ENCODE measurements around the gene ZNF189. TPM values are rescaled to one million over a fixed set of nuclear protein-coding genes. Genes with fewer than 3 reads are reported as not detected.

The ZNF189 gene
- total and polyA plus RNA-seq, 7 donors: 6.1 to 31.3 (median 10.5) TPM

- Histone ChIP-seq H3K4me1 (peaks cover 15% of the 10 kb centered on the region), H3K27me3 (ENCODE audit: insufficient read depth in 3 of 3, low read length in 2 of 3) (no peaks in the 10 kb centered on the region), H3K27ac (no peak overlapping the region), H3K4me3 (no peak overlapping the region), H3K36me3 (ENCODE audit: insufficient read depth in 1 of 2, low read depth in 1 of 2) (no peaks in the 10 kb centered on the region), H3K9me3 (no peaks in the 10 kb centered on the region)
- TF ChIP-seq CTCF (IDR thresholded peaks at IDR 0.05): no peak
- no peak for DNase-seq
- intact Hi-C loops (cut with DNase I): no loop called here
- 76 to 79% (median 77%) methylated on average over 5 of the region's 5 CpGs for WGBS, 3 donors
- ATAC-seq: no peak
Observed at GRCh38 chr9:101445353-101446029, 46.8 kb downstream of the ZNF189 start.

- Histone ChIP-seq H3K27me3 (ENCODE audit: insufficient read depth in 3 of 3, low read length in 2 of 3) (no peaks in the 10 kb centered on the region), H3K9me3 (no peaks in the 10 kb centered on the region), H3K36me3 (ENCODE audit: insufficient read depth in 1 of 2, low read depth in 1 of 2) (no peaks in the 10 kb centered on the region), H3K27ac (no peak overlapping the region), H3K4me3 (no peak overlapping the region), H3K4me1 (peaks cover 15% of the 10 kb centered on the region)
- DNase-seq: no peak
- no peak for ATAC-seq
- TF ChIP-seq CTCF (IDR thresholded peaks at IDR 0.05): no peak
- intact Hi-C loops (cut with DNase I): no loop called here
Observed at GRCh38 chr9:101446732-101447131, 48.1 kb downstream of the ZNF189 start.

- Histone ChIP-seq H3K27ac (peak overlapping the region; percentile 58), H3K9me3 (no peaks in the 10 kb centered on the region), H3K4me1 (peaks cover 9% of the 10 kb centered on the region), H3K4me3 (peak overlapping the region; percentile 76), H3K27me3 (ENCODE audit: insufficient read depth in 3 of 3, low read length in 2 of 3) (no peaks in the 10 kb centered on the region), H3K36me3 (ENCODE audit: insufficient read depth in 1 of 2, low read depth in 1 of 2) (no peaks in the 10 kb centered on the region)
- 46 to 60% (median 50%) methylated on average over 4 of the region's 4 CpGs for WGBS, 3 donors
- TF ChIP-seq CTCF (IDR thresholded peaks at IDR 0.05): no peak
- DNase-seq (no peak), ATAC-seq (no peak)
- intact Hi-C loops (cut with DNase I): loop anchor here in 1 of 2 donors (2.0 kb wide), 1 partner anchor 84 kb away; the partner anchor contains the start of gene RNF20
Observed at GRCh38 chr9:101448680-101449070, 50.0 kb downstream of the ZNF189 start.

- Histone ChIP-seq H3K9me3 (no peaks in the 10 kb centered on the region), H3K27ac (peak overlapping the region; percentile 58), H3K36me3 (ENCODE audit: insufficient read depth in 1 of 2, low read depth in 1 of 2) (no peaks in the 10 kb centered on the region), H3K27me3 (ENCODE audit: insufficient read depth in 3 of 3, low read length in 2 of 3) (no peaks in the 10 kb centered on the region), H3K4me1 (peaks cover 3% of the 10 kb centered on the region), H3K4me3 (peak overlapping the region; percentile 76)
- ATAC-seq (peak; percentile 97 to 100 (median 98)), DNase-seq (peak; percentile 66 to 79)
- intact Hi-C loops (cut with DNase I): loop anchor here in 1 of 2 donors (2.0 kb wide), 1 partner anchor 84 kb away; the partner anchor contains the start of gene RNF20
- TF ChIP-seq CTCF (IDR thresholded peaks at IDR 0.05): peak; percentile 62
- 1% methylated on average over 40 of the region's 40 CpGs for WGBS, 3 donors
Observed at GRCh38 chr9:101449071-101449721, 50.5 kb downstream of the ZNF189 start.
